DND-41 (cell line): Measurements from ENCODE around the gene TTPAL.

Source experiments
- ATAC-seq: fragments of 200-7000 bp; cut with Tn5 transposase; 3 replicates; pipeline ENCODE4 v1.9.1; 2021; ENCODE audit warnings: low read depth; ENCODE audit not compliant: insufficient read depth
- DNase-seq: peaks from one replicate; pipeline ENCODE4 v3.0.0-alpha.2; 2020
- H2AFZ ChIP-seq: 2 replicates; pipeline ENCODE4 v1.6.0; 2012; ENCODE audit warnings: low read depth, low read length
- H3K27ac ChIP-seq: 2 replicates; pipeline ENCODE4 v1.5.1; 2012; ENCODE audit warnings: low read length, inconsistent platforms
- H3K27me3 ChIP-seq: fragments of 200-600 bp; sonication (generic); 2 replicates; pipeline ENCODE4 v1.6.0; 2012; ENCODE audit warnings: low read length, mild to moderate bottlenecking, inconsistent platforms; ENCODE audit not compliant: insufficient read depth, poor library complexity
- H3K36me3 ChIP-seq: 2 replicates; pipeline ENCODE4 v1.5.1; 2012; ENCODE audit warnings: low read length, inconsistent platforms; ENCODE audit not compliant: insufficient read depth
- H3K4me1 ChIP-seq: 2 replicates; pipeline ENCODE4 v1.5.1; 2012; ENCODE audit warnings: mild to moderate bottlenecking, low read length; ENCODE audit not compliant: insufficient read depth
- H3K4me2 ChIP-seq: 2 replicates; pipeline ENCODE4 v1.6.0; 2012; ENCODE audit warnings: mild to moderate bottlenecking, moderate library complexity, low read length, inconsistent platforms; ENCODE audit not compliant: insufficient read depth
- H3K4me3 ChIP-seq, 2 experiments: fragments of 200-600 bp in 1 of 2; shearing (Covaris generic) in 1 of 2; 2 replicates each; pipeline ENCODE4 v1.5.1; 2012 to 2016; ENCODE audit warnings: inconsistent platforms in 2 of 2, low read length in 2 of 2, mild to moderate bottlenecking in 2 of 2, low read depth in 1 of 2, moderate library complexity in 1 of 2
- H3K79me2 ChIP-seq: 2 replicates; pipeline ENCODE4 v1.6.0; 2012; ENCODE audit warnings: low read length, inconsistent platforms; ENCODE audit not compliant: insufficient read depth
- H3K9ac ChIP-seq: 2 replicates; pipeline ENCODE4 v1.6.0; 2012; ENCODE audit warnings: low read depth, mild to moderate bottlenecking, inconsistent platforms, low read length, moderate library complexity
- H3K9me3 ChIP-seq: 2 replicates; pipeline ENCODE4 v1.5.1; 2012; ENCODE audit warnings: low read length, moderate library complexity, mild to moderate bottlenecking, inconsistent platforms; ENCODE audit not compliant: insufficient read depth, severe bottlenecking
- H4K20me1 ChIP-seq: 2 replicates; pipeline ENCODE4 v1.6.0; 2012; ENCODE audit warnings: low read length; ENCODE audit not compliant: insufficient read depth
- EZH2 ChIP-seq: IDR thresholded peaks from 3 replicates; pipeline ENCODE4 v1.6.1; 2012; ENCODE audit warnings: borderline replicate concordance, low read depth, mild to moderate bottlenecking, moderate library complexity, low read length, inconsistent platforms; ENCODE audit not compliant: severe bottlenecking
- TF ChIP-seq, protein P1 (sequence below): IDR thresholded peaks from 2 replicates; pipeline ENCODE4 v1.5.1; 2012; ENCODE audit warnings: borderline replicate concordance, low read length, moderate library complexity, mild to moderate bottlenecking; ENCODE audit not compliant: poor library complexity, severe bottlenecking; ENCODE audit errors: extremely low read depth

The TTPAL gene

DNA sequence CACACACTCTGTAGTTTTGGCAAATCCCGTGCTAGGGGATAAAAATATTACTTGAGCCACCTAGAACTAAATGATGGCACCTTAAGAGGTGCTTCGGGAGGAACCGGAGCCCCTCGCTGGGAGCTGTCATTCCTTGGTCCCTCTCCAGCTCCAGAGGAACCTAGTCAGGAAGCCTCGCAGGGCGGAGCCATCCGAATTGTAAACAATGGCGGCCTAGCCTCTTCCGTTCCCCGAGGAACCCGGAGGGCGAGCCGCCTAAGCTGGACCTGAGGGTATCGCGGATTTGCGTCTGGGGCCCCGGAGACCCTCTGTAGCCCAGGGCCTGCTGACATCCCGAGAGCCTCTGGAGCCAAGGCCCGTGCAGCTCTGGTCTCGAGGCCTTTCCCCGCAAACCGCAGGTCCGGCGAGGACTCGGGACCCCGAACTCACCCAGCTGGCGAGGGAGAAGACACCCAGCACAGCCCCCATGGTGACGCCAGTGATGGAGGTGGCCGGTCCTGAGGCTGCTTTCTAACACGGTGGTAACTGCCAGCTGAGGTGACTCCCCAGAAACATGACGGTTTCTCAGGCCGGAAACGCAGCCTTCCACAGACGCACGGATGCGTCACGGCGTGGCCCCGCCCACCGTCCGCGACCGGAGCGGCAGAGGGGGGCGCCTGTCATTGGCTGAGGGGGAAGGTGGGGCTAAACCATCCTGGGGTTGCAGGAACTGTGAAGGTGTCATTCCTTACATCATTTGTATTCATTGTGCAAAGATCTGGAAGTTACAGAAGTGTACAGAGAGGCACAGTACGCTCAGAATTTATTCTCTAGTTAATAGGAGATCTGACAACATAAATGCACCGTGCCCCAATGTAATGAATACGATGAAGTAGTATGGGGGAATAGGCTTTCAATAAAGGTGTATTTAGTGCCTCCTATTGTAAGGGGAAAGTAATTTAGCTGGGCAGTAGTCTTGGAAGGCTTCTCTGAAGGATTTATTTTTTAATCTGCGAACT, 46.1 kb downstream of the TTPAL start, which contains the start of gene SERINC3:
Gene SERINC3, minus strand, starts transcription at position 587 of the 998 bp plus-strand sequence. Its CDS starts 119 bp downstream, at position 468.
- H3K9ac ChIP-seq: peak within 1 kb of the TSS; percentile 86
- H2AFZ ChIP-seq: peak within 1 kb of the TSS; percentile 93
- H3K36me3 ChIP-seq: peaks cover 14% of the 10 kb centered on the region
- H3K4me1 ChIP-seq: peaks cover 39% of the 10 kb centered on the region
- H4K20me1 ChIP-seq: peaks cover 42% of the 10 kb centered on the region
- peak within 1 kb of the TSS; percentile 72 to 82 for H3K4me3 ChIP-seq
- peak; percentile 97 for DNase-seq
- ATAC-seq: peak; percentile 99
- peaks cover 53% of the 10 kb centered on the region for H3K79me2 ChIP-seq
- H3K27ac ChIP-seq: peak within 1 kb of the TSS; percentile 92
- no peaks in the 10 kb centered on the region for H3K27me3 ChIP-seq
- no peaks in the 10 kb centered on the region for H3K9me3 ChIP-seq
- TF ChIP-seq, protein P1, sequence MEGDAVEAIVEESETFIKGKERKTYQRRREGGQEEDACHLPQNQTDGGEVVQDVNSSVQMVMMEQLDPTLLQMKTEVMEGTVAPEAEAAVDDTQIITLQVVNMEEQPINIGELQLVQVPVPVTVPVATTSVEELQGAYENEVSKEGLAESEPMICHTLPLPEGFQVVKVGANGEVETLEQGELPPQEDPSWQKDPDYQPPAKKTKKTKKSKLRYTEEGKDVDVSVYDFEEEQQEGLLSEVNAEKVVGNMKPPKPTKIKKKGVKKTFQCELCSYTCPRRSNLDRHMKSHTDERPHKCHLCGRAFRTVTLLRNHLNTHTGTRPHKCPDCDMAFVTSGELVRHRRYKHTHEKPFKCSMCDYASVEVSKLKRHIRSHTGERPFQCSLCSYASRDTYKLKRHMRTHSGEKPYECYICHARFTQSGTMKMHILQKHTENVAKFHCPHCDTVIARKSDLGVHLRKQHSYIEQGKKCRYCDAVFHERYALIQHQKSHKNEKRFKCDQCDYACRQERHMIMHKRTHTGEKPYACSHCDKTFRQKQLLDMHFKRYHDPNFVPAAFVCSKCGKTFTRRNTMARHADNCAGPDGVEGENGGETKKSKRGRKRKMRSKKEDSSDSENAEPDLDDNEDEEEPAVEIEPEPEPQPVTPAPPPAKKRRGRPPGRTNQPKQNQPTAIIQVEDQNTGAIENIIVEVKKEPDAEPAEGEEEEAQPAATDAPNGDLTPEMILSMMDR: peak; percentile 48
- no peak for TF ChIP-seq EZH2
- peak within 1 kb of the TSS; percentile 71 for H3K4me2 ChIP-seq

- Histone ChIP-seq H3K27ac (no peak overlapping the region), H3K79me2 (peaks cover 43% of the 10 kb centered on the region), H3K9me3 (no peaks in the 10 kb centered on the region), H3K4me2 (peak overlapping the region; percentile 71; the same call in 1 of the 2 replicates), H2AFZ (peak overlapping the region; percentile 93), H3K4me1 (peaks cover 39% of the 10 kb centered on the region), H4K20me1 (peaks cover 33% of the 10 kb centered on the region), H3K36me3 (peaks cover 14% of the 10 kb centered on the region; the same call in 1 of the 2 replicates), H3K27me3 (peaks cover 2% of the 10 kb centered on the region), H3K9ac (peak overlapping the region; percentile 86), H3K4me3 (no peak overlapping the region)
- ATAC-seq: no peak
- no peak for DNase-seq
- TF ChIP-seq, protein P1: no peak
- no peak for TF ChIP-seq EZH2
These were observed 47.2 kb downstream of the TTPAL start for GRCh38 chr20:44522841-44523240.

- Histone ChIP-seq H3K4me2 (no peak overlapping the region), H3K4me1 (peaks cover 39% of the 10 kb centered on the region), H3K79me2 (peaks cover 35% of the 10 kb centered on the region), H4K20me1 (peaks cover 30% of the 10 kb centered on the region), H3K9ac (no peak overlapping the region), H3K36me3 (peaks cover 14% of the 10 kb centered on the region; the same call in 1 of the 2 replicates), H2AFZ (0 out of 2 replicates have a peak overlapping the region, but pooled peaks have one; percentile 7), H3K4me3 (no peak overlapping the region), H3K27me3 (peaks cover 5% of the 10 kb centered on the region), H3K9me3 (no peaks in the 10 kb centered on the region), H3K27ac (no peak overlapping the region)
- ATAC-seq (no peak), DNase-seq (no peak)
- TF ChIP-seq, protein P1: no peak
- TF ChIP-seq EZH2: no peak
These were observed 48.1 kb downstream of the TTPAL start for GRCh38 chr20:44523746-44524145.
